H1 (cell line): ENCODE data around the gene C2orf76. TPM values are rescaled to one million over a fixed set of nuclear protein-coding genes. Genes with fewer than 3 reads are reported as not detected.

Experiments used
- CTCF ChIA-PET: fragments of 300-600 bp; sonication (Branson Sonifier 250); formaldehyde crosslinking; loops from one replicate; lab custom pipeline; 2021; ENCODE audit not compliant: partially characterized antibody; lab: Charles Lee
- POLR2A ChIA-PET: fragments of 300-600 bp; sonication (Branson Sonifier 250); formaldehyde crosslinking; loops from one replicate; lab custom pipeline; 2021; ENCODE audit warnings: inconsistent platforms; ENCODE audit not compliant: partially characterized antibody; lab: Charles Lee
- DNase-seq, 2 experiments: peaks; one replicate each; pipeline versions ENCODE4 v3.0.0 to v3.0.0-alpha.2; 2010 to 2022; ENCODE audit warnings: low spot score in 2 of 2, low read depth in 1 of 2, mixed read lengths in 1 of 2
- FAIRE-seq: peaks from 2 replicates; lab custom pipeline; 2011; peaks lifted over from hg19 to GRCh38; lab: Jason Lieb, UNC
- H2AFZ ChIP-seq: 2 replicates; pipeline ENCODE4 v1.8.1; 2012; ENCODE audit warnings: low read length, inconsistent platforms
- H2AK5ac ChIP-seq: 2 replicates; pipeline ENCODE4 v1.6.1; 2013; ENCODE audit warnings: low read depth, low read length
- H2BK120ac ChIP-seq: replicated peaks from 2 replicates; pipeline ENCODE3; 2013; ENCODE audit warnings: low read depth, low read length, inconsistent platforms
- H2BK12ac ChIP-seq: 2 replicates; pipeline ENCODE4 v1.6.1; 2013; ENCODE audit warnings: low read depth, low read length
- H2BK15ac ChIP-seq: 2 replicates; pipeline ENCODE4 v1.6.1; 2013; ENCODE audit warnings: low read length
- H2BK20ac ChIP-seq: 2 replicates; pipeline ENCODE4 v1.6.1; 2013; ENCODE audit warnings: low read length
- H2BK5ac ChIP-seq: 2 replicates; pipeline ENCODE4 v1.6.1; 2013; ENCODE audit warnings: low read depth, low read length
- H3K14ac ChIP-seq: 2 replicates; pipeline ENCODE4 v1.6.1; 2013; ENCODE audit warnings: inconsistent platforms; ENCODE audit not compliant: insufficient read length
- H3K18ac ChIP-seq: 2 replicates; pipeline ENCODE4 v1.6.1; 2013; ENCODE audit warnings: low read length; ENCODE audit errors: extremely low read depth
- H3K23ac ChIP-seq: 2 replicates; pipeline ENCODE4 v1.6.1; 2013; ENCODE audit warnings: inconsistent platforms; ENCODE audit not compliant: insufficient read length
- H3K23me2 ChIP-seq: 2 replicates; pipeline ENCODE4 v1.6.1; 2013; ENCODE audit warnings: low read depth, low read length
- H3K27ac ChIP-seq: 2 replicates; pipeline ENCODE4 v1.6.1; 2011; ENCODE audit warnings: low read depth, low read length, inconsistent platforms
- H3K27me3 ChIP-seq, 4 experiments: replicated peaks in 1 of 4; 1 replicate in 1 of 4; 2 replicates in 3 of 4; pipeline versions ENCODE4 v1.6.1 to v1.8.1; 2011 to 2013; ENCODE audit warnings: low read length in 3 of 4, mild to moderate bottlenecking in 3 of 4, inconsistent platforms in 2 of 4, mixed read lengths in 2 of 4, moderate library complexity in 1 of 4; ENCODE audit not compliant: control insufficient read depth in 3 of 4, insufficient read depth in 3 of 4; ENCODE audit errors: extremely low read depth in 1 of 4
- H3K36me3 ChIP-seq, 4 experiments: 2 replicates each; pipeline versions ENCODE4 v1.6.1 to v1.8.1; 2011 to 2013; ENCODE audit warnings: mild to moderate bottlenecking in 4 of 4, low read length in 3 of 4, moderate library complexity in 2 of 4, control low read depth in 1 of 4, inconsistent platforms in 1 of 4; ENCODE audit not compliant: insufficient read depth in 4 of 4, control insufficient read depth in 2 of 4
- H3K4ac ChIP-seq: replicated peaks from 2 replicates; pipeline ENCODE3; 2013; ENCODE audit warnings: low read length, low read depth, mixed read lengths, inconsistent platforms; ENCODE audit not compliant: insufficient read length
- H3K4me1 ChIP-seq, 4 experiments: replicated peaks in 1 of 4; 1 replicate in 1 of 4; 2 replicates in 3 of 4; pipeline versions ENCODE4 v1.6.1 to v1.8.1; 2011 to 2013; ENCODE audit warnings: low read length in 3 of 4, inconsistent platforms in 2 of 4, mixed read lengths in 1 of 4; ENCODE audit not compliant: insufficient read depth in 4 of 4, control insufficient read depth in 3 of 4
- H3K4me2 ChIP-seq, 2 experiments: 2 replicates each; pipeline versions ENCODE4 v1.6.1 to v1.8.1; 2011 to 2013; ENCODE audit warnings: low read depth in 2 of 2, low read length in 2 of 2, control low read depth in 1 of 2, inconsistent platforms in 1 of 2, mild to moderate bottlenecking in 1 of 2; ENCODE audit not compliant: insufficient read depth in 1 of 2
- H3K4me3 ChIP-seq, 4 experiments: fragments of 200-600, 300-600 bp in 1 of 4; sonication (generic), shearing (Covaris generic), sonication (Bioruptor Twin) in 1 of 4; 2 replicates each; pipeline versions ENCODE4 v1.5.1 to v1.8.1; 2011 to 2016; ENCODE audit warnings: low read length in 4 of 4, low read depth in 3 of 4, control low read depth in 2 of 4, inconsistent platforms in 2 of 4, mild to moderate bottlenecking in 2 of 4, mixed read lengths in 1 of 4, moderate library complexity in 1 of 4; ENCODE audit not compliant: insufficient read depth in 2 of 4; ENCODE audit errors: extremely low read depth in 1 of 4
- H3K56ac ChIP-seq: replicated peaks from 2 replicates; pipeline ENCODE3; 2013; ENCODE audit warnings: low read depth, mild to moderate bottlenecking, mixed read lengths, low read length, inconsistent platforms; ENCODE audit not compliant: insufficient read length
- H3K79me1 ChIP-seq: 2 replicates; pipeline ENCODE4 v1.6.1; 2013; ENCODE audit warnings: low read depth, low read length, control low read depth
- H3K79me2 ChIP-seq, 2 experiments: 2 replicates each; pipeline versions ENCODE4 v1.6.1 to v1.8.1; 2012 to 2013; ENCODE audit warnings: low read length in 2 of 2, mild to moderate bottlenecking in 2 of 2, inconsistent platforms in 1 of 2; ENCODE audit not compliant: insufficient read depth in 2 of 2, control insufficient read depth in 1 of 2
- H3K9ac ChIP-seq, 4 experiments: replicated peaks in 1 of 4; 1 replicate in 1 of 4; 2 replicates in 3 of 4; pipeline versions ENCODE4 v1.6.1 to v1.8.1; 2011 to 2013; ENCODE audit warnings: low read depth in 3 of 4, low read length in 3 of 4, control low read depth in 2 of 4, mild to moderate bottlenecking in 2 of 4, moderate library complexity in 2 of 4, inconsistent platforms in 1 of 4; ENCODE audit errors: extremely low read depth in 1 of 4
- H3K9me3 ChIP-seq, 2 experiments: 2 replicates each; pipeline versions ENCODE4 v1.6.1 to v1.8.1; 2012 to 2013; ENCODE audit warnings: mild to moderate bottlenecking in 2 of 2, moderate library complexity in 2 of 2, control low read depth in 1 of 2, inconsistent platforms in 1 of 2, low read depth in 1 of 2, low read length in 1 of 2, mixed read lengths in 1 of 2; ENCODE audit not compliant: insufficient read depth in 2 of 2
- H4K20me1 ChIP-seq, 2 experiments: replicated peaks in 1 of 2; 2 replicates each; pipeline versions ENCODE3 to v1.8.1; 2011 to 2013; ENCODE audit warnings: inconsistent platforms in 2 of 2, low read length in 2 of 2, mild to moderate bottlenecking in 1 of 2; ENCODE audit not compliant: insufficient read depth in 2 of 2, control insufficient read depth in 1 of 2
- H4K5ac ChIP-seq: 2 replicates; pipeline ENCODE4 v1.6.1; 2013; ENCODE audit warnings: low read length, low read depth, mixed read lengths, inconsistent platforms; ENCODE audit not compliant: insufficient read length
- H4K8ac ChIP-seq: 2 replicates; pipeline ENCODE4 v1.8.0; 2013; ENCODE audit warnings: mild to moderate bottlenecking, moderate library complexity, low read length, inconsistent platforms; ENCODE audit not compliant: insufficient read depth; ENCODE audit errors: extremely low read depth
- H4K91ac ChIP-seq: replicated peaks from 2 replicates; pipeline ENCODE3; 2013; ENCODE audit warnings: low read length, mixed read lengths, inconsistent platforms; ENCODE audit not compliant: insufficient read length
- SIN3A ChIP-seq, 2 experiments: IDR thresholded peaks in 1 of 2; conservative IDR thresholded peaks in 1 of 2; 2 replicates each; pipeline ENCODE4 v1.6.1; 2011 to 2012; ENCODE audit warnings: low read length in 2 of 2, improper control_type of control experiment in 1 of 2, low read depth in 1 of 2, mild to moderate bottlenecking in 1 of 2
- WGBS, 2 experiments: shearing (Covaris generic) in 1 of 2; methylation state at CpG; one replicate each; pipeline versions ENCODE4 v1.1.6 to v1.1.7; 2013 to 2015; ENCODE audit warnings: low lambda C conversion rate in 2 of 2, mixed read lengths in 2 of 2, inconsistent platforms in 1 of 2, low coverage in 1 of 2, missing lambda C conversion rate in 1 of 2; ENCODE audit not compliant: insufficient replicate concordance in 2 of 2, insufficient coverage in 1 of 2, insufficient read length in 1 of 2; ENCODE audit errors: extremely low coverage in 1 of 2, missing lambda C conversion rate in 1 of 2; 5-methylcytosine and 5-hydroxymethylcytosine counted together
- polyA plus RNA-seq, 7 experiments: library from polyadenylated mRNA; depleted of rRNA in 3 of 7; stranded (reverse) in 5 of 7; unstranded in 2 of 7; fragments of >200 nt in 5 of 7; fragments of 200-250 nt in 2 of 7; gene quantifications; 1 replicate in 5 of 7; 2 replicates in 1 of 7; 4 replicates in 1 of 7; pipeline versions ENCODE4 v1.2.1 to v1.2.3, GENCODE V29; 2011 to 2013; ENCODE audit warnings: missing spikeins in 2 of 7, mixed read lengths in 2 of 7
- total RNA-seq: library from RNA; stranded (reverse); fragmentation: NEBNext Ultra II Directional; extraction: Animal tissue kit (Norgen Biotek cat#: 25700); gene quantifications from 2 replicates; pipeline ENCODE4 v1.2.1, GENCODE V29; 2021
- TF ChIP-seq, protein P1 (sequence below): IDR thresholded peaks from 2 replicates; pipeline ENCODE4 v1.6.1; 2012; ENCODE audit warnings: inconsistent platforms

The C2orf76 gene
- total and polyA plus RNA-seq, 2 of the 8 experiments (the other 6 are each of a cell fraction or from before 2014, with no cell fraction given) = 4.4 to 5.0 TPM

DNA sequence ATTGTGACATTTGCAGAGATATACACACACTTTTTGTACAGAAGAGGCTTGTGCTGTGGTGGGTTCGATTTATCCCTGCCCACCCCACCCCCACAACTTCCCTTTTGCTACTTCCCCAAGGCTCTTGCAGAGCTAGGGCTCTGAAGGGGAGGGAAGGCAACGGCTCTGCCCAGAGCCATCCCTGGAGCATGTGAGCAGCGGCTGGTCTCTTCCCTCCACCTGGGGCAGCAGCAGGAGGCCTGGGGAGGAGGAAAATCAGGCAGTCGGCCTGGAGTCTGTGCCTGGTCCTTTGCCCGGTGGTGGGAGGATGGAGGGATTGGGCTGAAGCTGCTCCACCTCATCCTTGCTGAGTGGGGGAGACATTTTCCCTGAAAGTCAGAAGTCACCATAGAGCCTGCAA lies 103.0 kb downstream of the C2orf76 start:
- WGBS, 2 experiments = 85% methylated on average over 5 of the region's 5 CpGs; no CpG with 5 or more reads in 1 of the 2 experiments
- TF ChIP-seq, protein P1, sequence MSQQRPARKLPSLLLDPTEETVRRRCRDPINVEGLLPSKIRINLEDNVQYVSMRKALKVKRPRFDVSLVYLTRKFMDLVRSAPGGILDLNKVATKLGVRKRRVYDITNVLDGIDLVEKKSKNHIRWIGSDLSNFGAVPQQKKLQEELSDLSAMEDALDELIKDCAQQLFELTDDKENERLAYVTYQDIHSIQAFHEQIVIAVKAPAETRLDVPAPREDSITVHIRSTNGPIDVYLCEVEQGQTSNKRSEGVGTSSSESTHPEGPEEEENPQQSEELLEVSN = peak; percentile 44; the same call in 1 of the 2 replicates
- no peak for TF ChIP-seq SIN3A (conservative IDR thresholded peaks at IDR 0.05 in 1 of 2, IDR thresholded peaks at IDR 0.05 in 1 of 2; ENCODE audit: low read depth in 1 of 2, low read length in 2 of 2)
- H3K36me3 ChIP-seq = no peaks in the 10 kb centered on the region
- H4K91ac ChIP-seq = no peak overlapping the region
- H3K4ac ChIP-seq = no peak overlapping the region
- peaks cover 5 to 7% (median 5%) of the 10 kb centered on the region in 4 experiments for H3K4me1 ChIP-seq
- H2BK20ac ChIP-seq = no peak overlapping the region
- H4K5ac ChIP-seq = no peak overlapping the region
- H3K79me2 ChIP-seq = no peaks in the 10 kb centered on the region
- no peak overlapping the region for H3K27ac ChIP-seq
- H3K18ac ChIP-seq = no peak overlapping the region
- H4K20me1 ChIP-seq = no peaks in the 10 kb centered on the region
- FAIRE-seq (no peak), DNase-seq (no peak)
- no peaks in the 10 kb centered on the region for H3K9me3 ChIP-seq
- no peak overlapping the region for H3K23ac ChIP-seq
- no peak overlapping the region for H2BK15ac ChIP-seq
- H2BK120ac ChIP-seq = no peak overlapping the region
- H3K23me2 ChIP-seq = peaks cover 5% of the 10 kb centered on the region; the same call in 1 of the 2 replicates
- no peak overlapping the region for H3K4me3 ChIP-seq
- no peak overlapping the region for H2BK12ac ChIP-seq
- no peak overlapping the region for H3K14ac ChIP-seq
- no peak overlapping the region for H3K4me2 ChIP-seq
- ChIA-PET POLR2A (interaction anchor here (1.1 to 1.6 kb wide), 2 partner anchors 13 to 43 kb away, joined by 3 read pairs; no protein-coding TSS in a partner anchor), CTCF (interaction anchor here (0.8 to 4.3 kb wide), 22 partner anchors 11 to 380 kb away, joined by 3 to 57 read pairs (median 5); partner anchors contain the start of gene STEAP3)
- no peaks in the 10 kb centered on the region; a peak in 1 of 7 replicates for H3K27me3 ChIP-seq
- no peak overlapping the region for H2BK5ac ChIP-seq
- no peak overlapping the region for H2AFZ ChIP-seq
- no peaks in the 10 kb centered on the region for H3K79me1 ChIP-seq
- no peak overlapping the region for H3K9ac ChIP-seq
- no peak overlapping the region for H3K56ac ChIP-seq
- H2AK5ac ChIP-seq = no peak overlapping the region
- H4K8ac ChIP-seq = no peak overlapping the region
